Measurements from ENCODE around the gene ATP5MG.

The ATP5MG gene

GRCh38 chr11:118442908-118443589 is 41.6 kb downstream of the ATP5MG start:
- no peak for DNase-seq

GRCh38 chr11:118443590-118444218 is 42.3 kb downstream of the ATP5MG start:
- no peak for DNase-seq

GRCh38 chr11:118447423-118447822 is 46.0 kb downstream of the ATP5MG start:
- no peak for DNase-seq

GRCh38 chr11:118448294-118448693 is 46.9 kb downstream of the ATP5MG start:
- no peak for DNase-seq

DNA sequence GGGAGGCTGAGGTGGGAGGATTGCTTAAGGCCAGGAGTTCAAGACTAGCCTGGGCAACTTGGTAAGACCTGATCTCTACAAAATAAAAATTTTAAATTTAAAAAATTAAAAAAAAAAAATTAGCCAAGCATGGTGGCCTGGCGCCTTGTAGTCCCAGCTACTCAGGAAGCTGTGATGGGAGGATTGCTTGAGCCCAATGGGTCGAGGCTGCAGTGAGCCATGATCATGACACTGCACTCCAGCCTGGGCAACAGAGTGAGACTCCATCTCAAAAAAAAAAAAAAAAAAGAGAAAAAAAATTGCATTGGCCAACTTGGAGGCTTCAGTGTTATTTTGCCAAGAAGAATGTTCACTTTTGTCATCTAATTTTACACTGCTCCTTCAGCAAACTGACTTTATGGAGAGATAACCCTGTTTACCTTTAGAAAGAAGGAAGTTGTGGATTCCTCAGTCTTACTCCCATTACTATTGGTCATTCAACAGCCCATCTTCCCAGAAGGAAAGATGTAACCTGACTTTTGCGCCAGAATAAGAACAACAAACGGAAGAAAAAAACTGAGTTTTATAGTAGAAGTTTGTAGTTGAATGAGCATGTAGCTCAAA is 48.0 kb downstream of the ATP5MG start:
- no peak for DNase-seq

GRCh38 chr11:118450451-118450850 is 49.0 kb downstream of the ATP5MG start:
- no peak for DNase-seq

Data from NCI-H526 (cell line).